Stimulated activated CD8-positive, alpha-beta memory T cell treated with anti-CD3 and anti-CD28 coated beads, Interleukin-15, amount 100 ng/mL, for 24 hours (primary cell): ENCODE data around the gene GIPC3.

Experiments
- DNase-seq: peaks from one replicate; pipeline ENCODE4 v3.0.0-alpha.2; 2020; ENCODE audit warnings: low read depth

GIPC3 gene

GRCh38 chr19:3605361-3605760, 20.1 kb downstream of the GIPC3 start:
- DNase-seq: no peak

GRCh38 chr19:3605770-3606169, 20.5 kb downstream of the GIPC3 start:
- DNase-seq: no peak

GRCh38 chr19:3606174-3606689, 21.0 kb downstream of the GIPC3 start:
- DNase-seq: no peak

- DNase-seq: peak; percentile 37
Observed at GRCh38 chr19:3606690-3607289, 21.5 kb downstream of the GIPC3 start, which contains the start of gene TBXA2R. TSS of gene TBXA2R (minus strand) at chr19:3606875. CDS start at chr19:3600634, 6,241 bp downstream.

GRCh38 chr19:3607303-3608078, 22.2 kb downstream of the GIPC3 start:
- DNase-seq: no peak

- no peak for DNase-seq
Observed at GRCh38 chr19:3608079-3608641, 22.9 kb downstream of the GIPC3 start.

GRCh38 chr19:3608750-3609322, 23.6 kb downstream of the GIPC3 start:
- no peak for DNase-seq

- DNase-seq: no peak
Observed at GRCh38 chr19:3609779-3610719, 24.8 kb downstream of the GIPC3 start.

GRCh38 chr19:3610745-3611717, 25.8 kb downstream of the GIPC3 start:
- DNase-seq: no peak

GRCh38 chr19:3611841-3612240, 26.6 kb downstream of the GIPC3 start:
- DNase-seq: no peak

- no peak for DNase-seq
Observed at GRCh38 chr19:3612330-3612729, 27.1 kb downstream of the GIPC3 start.

GRCh38 chr19:3612901-3613741, 27.8 kb downstream of the GIPC3 start:
- no peak for DNase-seq

GRCh38 chr19:3613818-3614661, 28.8 kb downstream of the GIPC3 start:
- DNase-seq: no peak

GRCh38 chr19:3614858-3615505, 29.7 kb downstream of the GIPC3 start:
- DNase-seq: no peak

GRCh38 chr19:3615524-3616135, 30.4 kb downstream of the GIPC3 start:
- no peak for DNase-seq

- DNase-seq: no peak
Observed at GRCh38 chr19:3617463-3617862, 32.2 kb downstream of the GIPC3 start.

- peak; percentile 45 for DNase-seq
Observed at GRCh38 chr19:3618144-3618810, 33.0 kb downstream of the GIPC3 start.
